A549 (cell line): Measurements from ENCODE around the gene TES.

Experiments
- BHLHE40 ChIP-seq: IDR thresholded peaks from 2 replicates; pipeline ENCODE4 v1.6.1; 2012; ENCODE audit warnings: low read depth, low read length, inconsistent platforms
- CHD2 ChIP-seq: fragments of 150-350 bp; IDR thresholded peaks from 2 replicates; pipeline ENCODE4 v1.6.1; 2014; ENCODE audit warnings: low read length; ENCODE audit not compliant: partially characterized antibody
- HEYL ChIP-seq: fragments of 250-450 bp; sonication (Bioruptor Pico); IDR thresholded peaks from 2 replicates; pipeline ENCODE4 v1.8.0; 2021; ENCODE audit warnings: mild to moderate bottlenecking, moderate library complexity
- JUN ChIP-seq, 2 experiments: fragments of >200 bp; sonication (Bioruptor Twin); formaldehyde crosslinking; IDR thresholded peaks; 2 replicates in 1 of 2; 3 replicates in 1 of 2; pipeline ENCODE4 v1.6.1; 2016 to 2017
- SREBF2 ChIP-seq: fragments of 450-650 bp; IDR thresholded peaks from 2 replicates; pipeline ENCODE4 v1.6.1; 2014; ENCODE audit warnings: mild to moderate bottlenecking, moderate library complexity
- TF ChIP-seq, protein P1 (sequence below): fragments of >200 bp; sonication (Bioruptor Twin); formaldehyde crosslinking; IDR thresholded peaks from 3 replicates; pipeline ENCODE4 v1.5.1; 2016
- TF ChIP-seq, protein P2 (sequence below): fragments of 200-600 bp; sonication (generic); IDR thresholded peaks from 2 replicates; pipeline ENCODE4 v1.6.1; 2016; ENCODE audit warnings: antibody characterized with exemption, mild to moderate bottlenecking, moderate library complexity

DNA sequence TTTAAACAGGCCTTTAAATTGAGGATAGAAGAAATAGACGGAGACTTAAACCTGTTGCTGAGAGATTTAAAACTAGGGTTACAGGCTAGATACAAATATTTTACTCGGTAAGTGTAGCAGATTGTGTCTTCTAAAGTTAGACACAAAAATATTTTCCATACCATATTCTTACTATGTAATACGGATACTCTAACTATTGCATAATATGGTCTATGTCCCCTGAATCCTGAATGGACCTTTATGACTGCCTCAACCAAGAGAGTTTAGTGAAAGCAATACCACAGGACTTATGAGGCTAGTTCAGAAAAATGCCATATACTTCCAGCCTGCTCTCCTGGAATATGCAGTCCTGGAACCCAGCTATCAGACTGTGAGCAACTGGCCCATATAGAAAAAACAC is 13.4 kb upstream of the TES start:
- TF ChIP-seq CHD2, result no peak
- TF ChIP-seq JUN (IDR thresholded peaks at IDR 0.05), result no peak
- TF ChIP-seq, protein P1, sequence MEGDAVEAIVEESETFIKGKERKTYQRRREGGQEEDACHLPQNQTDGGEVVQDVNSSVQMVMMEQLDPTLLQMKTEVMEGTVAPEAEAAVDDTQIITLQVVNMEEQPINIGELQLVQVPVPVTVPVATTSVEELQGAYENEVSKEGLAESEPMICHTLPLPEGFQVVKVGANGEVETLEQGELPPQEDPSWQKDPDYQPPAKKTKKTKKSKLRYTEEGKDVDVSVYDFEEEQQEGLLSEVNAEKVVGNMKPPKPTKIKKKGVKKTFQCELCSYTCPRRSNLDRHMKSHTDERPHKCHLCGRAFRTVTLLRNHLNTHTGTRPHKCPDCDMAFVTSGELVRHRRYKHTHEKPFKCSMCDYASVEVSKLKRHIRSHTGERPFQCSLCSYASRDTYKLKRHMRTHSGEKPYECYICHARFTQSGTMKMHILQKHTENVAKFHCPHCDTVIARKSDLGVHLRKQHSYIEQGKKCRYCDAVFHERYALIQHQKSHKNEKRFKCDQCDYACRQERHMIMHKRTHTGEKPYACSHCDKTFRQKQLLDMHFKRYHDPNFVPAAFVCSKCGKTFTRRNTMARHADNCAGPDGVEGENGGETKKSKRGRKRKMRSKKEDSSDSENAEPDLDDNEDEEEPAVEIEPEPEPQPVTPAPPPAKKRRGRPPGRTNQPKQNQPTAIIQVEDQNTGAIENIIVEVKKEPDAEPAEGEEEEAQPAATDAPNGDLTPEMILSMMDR, result no peak
- no peak for TF ChIP-seq BHLHE40
- TF ChIP-seq HEYL, result no peak
- TF ChIP-seq, protein P2, sequence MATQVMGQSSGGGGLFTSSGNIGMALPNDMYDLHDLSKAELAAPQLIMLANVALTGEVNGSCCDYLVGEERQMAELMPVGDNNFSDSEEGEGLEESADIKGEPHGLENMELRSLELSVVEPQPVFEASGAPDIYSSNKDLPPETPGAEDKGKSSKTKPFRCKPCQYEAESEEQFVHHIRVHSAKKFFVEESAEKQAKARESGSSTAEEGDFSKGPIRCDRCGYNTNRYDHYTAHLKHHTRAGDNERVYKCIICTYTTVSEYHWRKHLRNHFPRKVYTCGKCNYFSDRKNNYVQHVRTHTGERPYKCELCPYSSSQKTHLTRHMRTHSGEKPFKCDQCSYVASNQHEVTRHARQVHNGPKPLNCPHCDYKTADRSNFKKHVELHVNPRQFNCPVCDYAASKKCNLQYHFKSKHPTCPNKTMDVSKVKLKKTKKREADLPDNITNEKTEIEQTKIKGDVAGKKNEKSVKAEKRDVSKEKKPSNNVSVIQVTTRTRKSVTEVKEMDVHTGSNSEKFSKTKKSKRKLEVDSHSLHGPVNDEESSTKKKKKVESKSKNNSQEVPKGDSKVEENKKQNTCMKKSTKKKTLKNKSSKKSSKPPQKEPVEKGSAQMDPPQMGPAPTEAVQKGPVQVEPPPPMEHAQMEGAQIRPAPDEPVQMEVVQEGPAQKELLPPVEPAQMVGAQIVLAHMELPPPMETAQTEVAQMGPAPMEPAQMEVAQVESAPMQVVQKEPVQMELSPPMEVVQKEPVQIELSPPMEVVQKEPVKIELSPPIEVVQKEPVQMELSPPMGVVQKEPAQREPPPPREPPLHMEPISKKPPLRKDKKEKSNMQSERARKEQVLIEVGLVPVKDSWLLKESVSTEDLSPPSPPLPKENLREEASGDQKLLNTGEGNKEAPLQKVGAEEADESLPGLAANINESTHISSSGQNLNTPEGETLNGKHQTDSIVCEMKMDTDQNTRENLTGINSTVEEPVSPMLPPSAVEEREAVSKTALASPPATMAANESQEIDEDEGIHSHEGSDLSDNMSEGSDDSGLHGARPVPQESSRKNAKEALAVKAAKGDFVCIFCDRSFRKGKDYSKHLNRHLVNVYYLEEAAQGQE, result no peak
- TF ChIP-seq SREBF2, result no peak
